MCF 10A (cell line): ENCODE measurements around the gene STEAP3. TPM values are rescaled to one million over a fixed set of nuclear protein-coding genes. Genes with fewer than 3 reads are reported as not detected.

Experiments
- BruUV-seq: library from RNA; stranded (reverse); fragments of 400-500 nt; replicated peaks from 2 replicates; lab custom pipeline; 2021; lab: Mats Ljungman, UMichigan
- CTCF ChIA-PET: fragments of 300-600 bp; sonication (Branson Sonifier 250); formaldehyde crosslinking; extraction: SDS; loops from one replicate; lab custom pipeline; 2021; ENCODE audit warnings: antibody characterized with exemption, inconsistent platforms; lab: Yijun Ruan, JAX
- POLR2A ChIA-PET: fragments of 300-600, 350-650 bp; sonication (Branson Sonifier 250); formaldehyde crosslinking; extraction: SDS; loops from one replicate; lab custom pipeline; 2020; ENCODE audit warnings: antibody characterized with exemption, inconsistent platforms; lab: Yijun Ruan, JAX
- DNase-seq: peaks from one replicate; pipeline ENCODE4 v3.0.0-alpha.2; 2018; ENCODE audit not compliant: unreplicated experiment
- H3K27ac Mint-ChIP-seq: one replicate; pipeline ENCODE4 v1.8.0; 2022; ENCODE audit warnings: mild to moderate bottlenecking, low read depth, mixed read lengths; ENCODE audit not compliant: unreplicated experiment
- H3K27me3 Mint-ChIP-seq: one replicate; pipeline ENCODE4 v1.8.0; 2022; ENCODE audit warnings: mixed read lengths; ENCODE audit not compliant: insufficient read depth, unreplicated experiment
- H3K36me3 Mint-ChIP-seq: one replicate; pipeline ENCODE4 v1.8.0; 2022; ENCODE audit warnings: mild to moderate bottlenecking, moderate library complexity, mixed read lengths; ENCODE audit not compliant: insufficient read depth, unreplicated experiment
- H3K4me1 Mint-ChIP-seq: one replicate; pipeline ENCODE4 v1.8.0; 2022; ENCODE audit warnings: mixed read lengths; ENCODE audit not compliant: insufficient read depth, unreplicated experiment
- H3K4me3 Mint-ChIP-seq: one replicate; pipeline ENCODE4 v1.8.0; 2022; ENCODE audit warnings: mild to moderate bottlenecking, moderate library complexity, mixed read lengths; ENCODE audit not compliant: unreplicated experiment
- H3K9me3 Mint-ChIP-seq: one replicate; pipeline ENCODE4 v1.8.0; 2022; ENCODE audit warnings: mixed read lengths; ENCODE audit not compliant: unreplicated experiment
- CTCF ChIP-seq: fragments of 200-600 bp; IDR thresholded peaks from one replicate; pipeline ENCODE4 v1.8.0; 2022; ENCODE audit warnings: antibody characterized with exemption, mild to moderate bottlenecking; ENCODE audit not compliant: unreplicated experiment
- intact Hi-C: fragments of 100-400 bp; cut with micrococcal nuclease; formaldehyde crosslinking; loops from 2 replicates; pipeline ENCODE4 v1.14.1; 2022
- total RNA-seq: library from RNA; stranded (reverse); gene quantifications from 2 replicates; pipeline ENCODE4 v1.2.3, GENCODE V29; 2022

The STEAP3 gene
- total RNA-seq, 1 experiment from 2014 or later = 25.0 TPM

- Mint-ChIP-seq H3K27ac (peak overlapping the region; percentile 82), H3K27me3 (no peaks in the 10 kb centered on the region), H3K4me3 (peak overlapping the region; percentile 27), H3K4me1 (peaks cover 14% of the 10 kb centered on the region), H3K36me3 (peaks cover 17% of the 10 kb centered on the region), H3K9me3 (no peaks in the 10 kb centered on the region)
- TF ChIP-seq CTCF = no peak
- DNase-seq = peak; percentile 91
- CTCF ChIA-PET = interaction anchor here (0.6 to 2.1 kb wide), 5 partner anchors 13 to 359 kb away, joined by 3 to 14 read pairs (median 6); no protein-coding TSS in a partner anchor
- POLR2A ChIA-PET = interaction anchor here (0.6 to 2.3 kb wide), 13 partner anchors 9 to 204 kb away, joined by 3 to 21 read pairs (median 4); partner anchors contain the start of genes C2orf76, DBI and STEAP3
- BruUV-seq = no TSS peak
- intact Hi-C loops = no loop called here
Measured at GRCh38 chr2:119240311-119241204, 16.9 kb downstream of the STEAP3 start.

- POLR2A ChIA-PET = interaction anchor here (0.8 to 2.3 kb wide), 11 partner anchors 10 to 126 kb away, joined by 3 to 21 read pairs (median 4); partner anchors contain the start of genes C2orf76, DBI and STEAP3
Measured at GRCh38 chr2:119241205-119241532, 17.5 kb downstream of the STEAP3 start.

GRCh38 chr2:119242276-119243119 lies 18.9 kb downstream of the STEAP3 start:
- Mint-ChIP-seq H3K36me3 (peaks cover 28% of the 10 kb centered on the region), H3K4me3 (no peak overlapping the region), H3K27me3 (no peaks in the 10 kb centered on the region), H3K4me1 (peaks cover 14% of the 10 kb centered on the region), H3K27ac (no peak overlapping the region), H3K9me3 (no peaks in the 10 kb centered on the region)
- intact Hi-C loops = no loop called here
- no TSS peak for BruUV-seq
- ChIA-PET CTCF (interaction anchor here (0.6 to 2.1 kb wide), 4 partner anchors 11 to 361 kb away, joined by 3 to 14 read pairs (median 4); no protein-coding TSS in a partner anchor), POLR2A (interaction anchor here (0.9 to 2.3 kb wide), 2 partner anchors 11 to 23 kb away, joined by 4 to 7 read pairs; no protein-coding TSS in a partner anchor)
- no peak for TF ChIP-seq CTCF
- no peak for DNase-seq

More at GRCh38 chr2:119241205-119241532, 17.5 kb downstream of the STEAP3 start:
- BruUV-seq = no TSS peak
- CTCF ChIA-PET = interaction anchor here (0.6 to 2.1 kb wide), 5 partner anchors 13 to 359 kb away, joined by 3 to 14 read pairs (median 6); no protein-coding TSS in a partner anchor
- no peak overlapping the region for H3K4me3 Mint-ChIP-seq
- peak overlapping the region; percentile 82 for H3K27ac Mint-ChIP-seq
- no peak for DNase-seq
- intact Hi-C loops = no loop called here
- H3K36me3 Mint-ChIP-seq = peaks cover 24% of the 10 kb centered on the region
- peaks cover 14% of the 10 kb centered on the region for H3K4me1 Mint-ChIP-seq
- TF ChIP-seq CTCF = no peak
- H3K27me3 Mint-ChIP-seq = no peaks in the 10 kb centered on the region
- H3K9me3 Mint-ChIP-seq = no peaks in the 10 kb centered on the region
